Measurements from ENCODE around the gene SMIM20. TPM values are rescaled to one million over a fixed set of nuclear protein-coding genes. Genes with fewer than 3 reads are reported as not detected.
A peak's percentile ranks its signal among the peaks of the same experiment; 100 is the strongest.

SMIM20 gene
- total and polyA plus RNA-seq, 9 of the 15 experiments (the other 6 are each of a cell fraction or from before 2014, with no cell fraction given), result 25.1 to 51.0 (median 38.9) TPM

DNA sequence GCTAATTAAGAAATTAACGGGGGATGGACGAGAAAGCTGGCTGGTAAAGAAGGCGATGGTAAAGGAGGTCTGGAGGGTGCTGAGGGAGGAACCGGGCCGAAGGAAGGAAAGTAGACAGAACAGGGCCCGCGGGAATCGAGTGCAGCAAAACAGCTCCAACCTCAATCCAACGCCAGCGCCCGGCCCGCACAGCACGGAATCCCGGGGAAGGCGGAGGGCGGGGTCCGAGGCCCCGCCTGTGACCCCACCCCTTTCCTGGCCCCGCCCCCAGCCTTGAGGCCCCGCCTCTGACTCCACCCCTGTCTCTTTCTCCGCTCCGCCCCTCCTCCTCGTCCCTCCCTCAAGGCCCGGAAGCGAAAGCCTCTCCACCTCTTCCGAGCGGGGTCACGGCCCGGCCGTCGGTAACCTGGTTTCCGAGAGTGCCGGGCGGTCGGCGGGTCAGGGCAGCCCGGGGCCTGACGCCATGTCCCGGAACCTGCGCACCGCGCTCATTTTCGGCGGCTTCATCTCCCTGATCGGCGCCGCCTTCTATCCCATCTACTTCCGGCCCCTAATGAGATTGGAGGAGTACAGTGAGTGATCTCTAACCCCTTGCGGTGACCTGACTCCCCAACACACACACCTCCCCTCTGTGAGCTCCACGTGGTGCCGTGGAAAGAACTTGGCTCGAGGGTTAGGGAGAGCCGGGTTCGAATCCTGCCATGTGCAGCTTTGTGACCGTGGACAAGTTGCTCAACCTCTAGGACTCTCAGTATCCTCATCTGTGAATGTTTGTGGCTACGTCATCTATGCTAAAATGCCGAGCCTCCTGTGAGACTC lies at the start of gene SMIM20 (continued):
- TF ChIP-seq TCF7 (IDR thresholded peaks at IDR 0.05; ENCODE audit: borderline replicate concordance) (no peak), BRD4 (IDR thresholded peaks at IDR 0.05) (no peak), HNRNPUL1 (IDR thresholded peaks at IDR 0.05; ENCODE audit: low read length) (no peak), ZNF41 (CRISPR knock-in tag; conservative IDR thresholded peaks at IDR 0.05) (no peak), ATF1 (CRISPR knock-in tag; IDR thresholded peaks at IDR 0.05) (no peak), ATF1 (tag; IDR thresholded peaks at IDR 0.05) (peak; percentile 82), ETS2 (tag; IDR thresholded peaks at IDR 0.05; ENCODE audit: borderline replicate concordance, poor library complexity, severe bottlenecking) (no peak), ZEB2 (IDR thresholded peaks at IDR 0.05) (peak; percentile 68), RAD21 (CRISPR knock-in tag; conservative IDR thresholded peaks at IDR 0.05 in 1 of 2, IDR thresholded peaks at IDR 0.05 in 1 of 2) (no peak), ZNF121 (CRISPR knock-in tag; conservative IDR thresholded peaks at IDR 0.05) (no peak), NUFIP1 (IDR thresholded peaks at IDR 0.05; ENCODE audit: partially characterized antibody) (no peak), CEBPG (CRISPR knock-in tag; IDR thresholded peaks at IDR 0.05) (peak; percentile 60; the same call in 1 of the 2 replicates), CEBPG (tag; conservative IDR thresholded peaks at IDR 0.05 in 1 of 2, IDR thresholded peaks at IDR 0.05 in 1 of 2) (peak in 1 of 2 experiments; percentile 57; a peak in 1 of 4 replicates), NFXL1 (CRISPR knock-in tag; IDR thresholded peaks at IDR 0.05) (no peak), GTF2A2 (tag; IDR thresholded peaks at IDR 0.05) (no peak), FOXJ2 (tag; IDR thresholded peaks at IDR 0.05) (no peak), MECOM (CRISPR knock-in tag; IDR thresholded peaks at IDR 0.05) (no peak), KLF6 (CRISPR knock-in tag; IDR thresholded peaks at IDR 0.05; ENCODE audit: borderline replicate concordance) (peak; percentile 25; the same call in 1 of the 2 replicates), ZNF76 (CRISPR knock-in tag; IDR thresholded peaks at IDR 0.05; ENCODE audit: borderline replicate concordance) (no peak; the same call in 1 of the 2 replicates), RBM34 (IDR thresholded peaks at IDR 0.05; ENCODE audit: borderline replicate concordance, insufficient read depth, low read length) (no peak)
- TF ChIP-seq, protein P1, sequence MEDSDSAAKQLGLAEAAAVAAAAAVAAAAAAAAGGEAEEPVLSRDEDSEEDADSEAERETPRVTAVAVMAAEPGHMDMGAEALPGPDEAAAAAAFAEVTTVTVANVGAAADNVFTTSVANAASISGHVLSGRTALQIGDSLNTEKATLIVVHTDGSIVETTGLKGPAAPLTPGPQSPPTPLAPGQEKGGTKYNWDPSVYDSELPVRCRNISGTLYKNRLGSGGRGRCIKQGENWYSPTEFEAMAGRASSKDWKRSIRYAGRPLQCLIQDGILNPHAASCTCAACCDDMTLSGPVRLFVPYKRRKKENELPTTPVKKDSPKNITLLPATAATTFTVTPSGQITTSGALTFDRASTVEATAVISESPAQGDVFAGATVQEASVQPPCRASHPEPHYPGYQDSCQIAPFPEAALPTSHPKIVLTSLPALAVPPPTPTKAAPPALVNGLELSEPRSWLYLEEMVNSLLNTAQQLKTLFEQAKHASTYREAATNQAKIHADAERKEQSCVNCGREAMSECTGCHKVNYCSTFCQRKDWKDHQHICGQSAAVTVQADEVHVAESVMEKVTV (CRISPR knock-in tag; IDR thresholded peaks at IDR 0.05), result no peak
